Calu3 (cell line): ENCODE data around the gene BCAS3. TPM values are rescaled to one million over a fixed set of nuclear protein-coding genes. Genes with fewer than 3 reads are reported as not detected.
"Not testable (repeated sequence)": the region's sequence is repeated elsewhere in the genome, so short reads cannot be mapped to it uniquely, and the experiment has no call there.

Source experiments
- BruUV-seq: library from RNA; stranded (reverse); fragments of 400-500 nt; replicated peaks from 2 replicates; lab custom pipeline; 2021; lab: Mats Ljungman, UMichigan
- CTCF ChIA-PET: fragments of 300-600 bp; sonication (Branson Sonifier 250); formaldehyde crosslinking; loops from one replicate; lab custom pipeline; 2022; ENCODE audit warnings: antibody characterized with exemption; lab: Charles Lee
- DNase-seq: peaks from one replicate; pipeline ENCODE4 v3.0.0; 2022
- H3K27ac Mint-ChIP-seq: one replicate; pipeline ENCODE4 v1.8.0; 2022; ENCODE audit warnings: mixed read lengths; ENCODE audit not compliant: unreplicated experiment
- H3K27me3 Mint-ChIP-seq: one replicate; pipeline ENCODE4 v1.8.0; 2022; ENCODE audit warnings: mixed read lengths; ENCODE audit not compliant: unreplicated experiment
- H3K36me3 Mint-ChIP-seq: one replicate; pipeline ENCODE4 v1.8.0; 2022; ENCODE audit warnings: mild to moderate bottlenecking, moderate library complexity, mixed read lengths; ENCODE audit not compliant: insufficient read depth, unreplicated experiment
- H3K4me1 Mint-ChIP-seq: one replicate; pipeline ENCODE4 v1.8.0; 2022; ENCODE audit warnings: mild to moderate bottlenecking, low read depth, mixed read lengths; ENCODE audit not compliant: unreplicated experiment
- H3K4me3 Mint-ChIP-seq: one replicate; pipeline ENCODE4 v1.8.0; 2022; ENCODE audit warnings: mild to moderate bottlenecking, low read depth, moderate library complexity, mixed read lengths; ENCODE audit not compliant: unreplicated experiment
- H3K9me3 Mint-ChIP-seq: one replicate; pipeline ENCODE4 v1.8.0; 2022; ENCODE audit warnings: low read depth, mixed read lengths; ENCODE audit not compliant: unreplicated experiment
- CTCF ChIP-seq: fragments of 200-600 bp; IDR thresholded peaks from one replicate; pipeline ENCODE4 v1.8.0; 2022; ENCODE audit warnings: antibody characterized with exemption; ENCODE audit not compliant: unreplicated experiment
- intact Hi-C: fragments of 100-400 bp; cut with micrococcal nuclease; formaldehyde crosslinking; loops from one replicate; pipeline ENCODE4 v1.10.0; 2022; ENCODE audit not compliant: unreplicated experiment
- total RNA-seq: library from RNA; stranded (reverse); gene quantifications from 2 replicates; pipeline ENCODE4 v1.2.3, GENCODE V29; 2022

Gene BCAS3
- total RNA-seq, 1 experiment from 2014 or later: 10.9 TPM

DNA sequence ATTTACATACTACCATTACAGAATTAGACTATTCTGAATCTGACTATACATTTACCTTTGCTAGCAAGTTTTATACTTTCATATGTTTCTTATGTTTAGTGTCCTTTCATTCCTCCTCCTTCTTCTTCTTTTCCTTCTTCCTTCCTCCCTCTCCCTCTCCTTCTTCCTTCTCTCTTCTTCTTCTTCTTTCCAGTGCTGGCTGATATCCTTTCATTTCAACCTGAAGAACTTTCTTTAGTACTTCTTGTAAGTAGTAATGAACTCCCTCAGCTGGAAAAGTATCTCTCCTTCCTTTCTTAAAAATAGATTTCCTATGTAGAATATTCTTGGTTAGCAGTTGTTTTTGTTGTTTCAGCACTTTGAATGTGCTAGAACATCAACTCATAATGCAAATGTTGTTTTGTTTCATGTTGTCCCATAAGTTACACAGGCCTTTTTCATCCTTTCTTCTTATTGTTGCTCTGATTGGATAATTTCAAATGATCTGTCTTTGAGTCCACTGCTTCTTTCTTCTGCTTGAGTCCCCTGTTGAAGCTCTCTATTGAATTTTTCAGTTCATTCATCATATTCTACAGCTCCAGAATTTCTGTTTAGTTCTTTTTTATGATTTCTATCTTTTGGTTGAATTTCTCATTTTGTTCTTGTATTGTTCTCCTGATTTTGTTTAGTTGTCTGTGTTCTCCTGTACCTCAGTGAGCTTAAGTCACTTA is 759.5 kb downstream of the BCAS3 start:
- DNase-seq: no peak
- no peak for TF ChIP-seq CTCF
- CTCF ChIA-PET: no interaction called here
- no peaks in the 10 kb centered on the region for H3K36me3 Mint-ChIP-seq
- H3K27ac Mint-ChIP-seq: no peak overlapping the region
- intact Hi-C loops: no loop called here
- no peak overlapping the region for H3K4me3 Mint-ChIP-seq
- no TSS peak for BruUV-seq
- peaks cover 47% of the 10 kb centered on the region for H3K27me3 Mint-ChIP-seq
- H3K9me3 Mint-ChIP-seq: peaks cover 8% of the 10 kb centered on the region
- H3K4me1 Mint-ChIP-seq: no peaks in the 10 kb centered on the region

DNA sequence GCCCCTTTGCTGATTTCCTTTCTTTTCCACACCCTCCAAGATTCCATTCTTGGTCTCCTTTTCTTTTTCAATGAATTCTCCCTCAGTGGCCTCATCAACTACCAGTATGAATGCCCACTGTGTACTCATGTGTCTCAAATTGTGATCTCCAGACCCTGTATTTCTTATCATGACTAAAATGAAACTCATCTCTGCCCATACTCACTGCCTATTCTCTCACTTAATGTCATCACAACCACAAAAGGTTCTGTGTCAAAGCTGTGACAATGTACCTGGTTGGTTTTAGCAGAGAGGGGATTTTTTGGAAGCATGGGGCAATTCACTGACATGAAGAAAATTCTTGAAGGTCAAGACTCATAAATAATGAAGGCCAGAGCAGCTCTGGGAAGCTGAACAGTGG is 763.0 kb downstream of the BCAS3 start:
- H3K4me1 Mint-ChIP-seq: no peaks in the 10 kb centered on the region
- CTCF ChIA-PET: no interaction called here
- no peak overlapping the region for H3K4me3 Mint-ChIP-seq
- H3K27ac Mint-ChIP-seq: no peak overlapping the region
- peaks cover 8% of the 10 kb centered on the region for H3K9me3 Mint-ChIP-seq
- peaks cover 47% of the 10 kb centered on the region for H3K27me3 Mint-ChIP-seq
- no peaks in the 10 kb centered on the region for H3K36me3 Mint-ChIP-seq
- DNase-seq: no peak
- no peak for TF ChIP-seq CTCF
- no TSS peak for BruUV-seq
- intact Hi-C loops: no loop called here

DNA sequence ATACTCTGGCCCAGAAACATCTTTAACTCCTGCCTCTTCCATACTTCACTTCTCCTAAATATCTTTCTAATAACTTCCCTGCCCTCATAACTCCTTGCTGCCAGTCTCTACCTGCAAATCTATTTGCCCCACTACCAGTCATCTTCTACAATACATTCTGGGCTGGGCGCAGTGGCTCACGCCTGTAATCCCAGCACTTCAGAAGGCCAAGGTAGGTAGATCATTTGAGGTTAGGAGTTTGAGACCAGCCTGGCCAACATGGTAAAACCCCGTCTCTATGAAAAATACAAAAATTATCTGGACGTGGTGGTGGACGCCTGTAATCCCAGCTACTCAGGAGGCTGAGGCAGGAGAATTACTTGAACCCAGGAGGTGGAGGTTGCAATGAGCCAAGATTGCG is 763.9 kb downstream of the BCAS3 start:
- H3K9me3 Mint-ChIP-seq, H3K4me3 Mint-ChIP-seq, CTCF ChIA-PET, H3K36me3 Mint-ChIP-seq, DNase-seq, intact Hi-C loops, H3K4me1 Mint-ChIP-seq, BruUV-seq, H3K27ac Mint-ChIP-seq: not testable (repeated sequence)
- H3K27me3 Mint-ChIP-seq: peaks cover 45% of the 10 kb centered on the region

- CTCF ChIA-PET: interaction anchor here (0.5 to 0.6 kb wide), 2 partner anchors 108 to 1533 kb away, joined by 3 to 4 read pairs; no protein-coding TSS in a partner anchor
Measured at GRCh38 chr17:61442136-61442775, 764.6 kb downstream of the BCAS3 start.

More at GRCh38 chr17:61442136-61442775, 764.6 kb downstream of the BCAS3 start:
- intact Hi-C loops: no loop called here
- Mint-ChIP-seq H3K4me1 (no peaks in the 10 kb centered on the region), H3K9me3 (peaks cover 5% of the 10 kb centered on the region), H3K4me3 (no peak overlapping the region), H3K27ac (no peak overlapping the region), H3K36me3 (no peaks in the 10 kb centered on the region), H3K27me3 (peaks cover 37% of the 10 kb centered on the region)
- no TSS peak for BruUV-seq
- DNase-seq: no peak
- TF ChIP-seq CTCF: no peak

Other genes starting within 250 kb of the BCAS3 start
- gene APPBP2, start 151.6 kb upstream of the BCAS3 start, total RNA-seq: 24.3 and 27.2 TPM in 2 replicates
- 7.6 and 7.7 TPM in 2 replicates for gene PPM1D, start 77.7 kb upstream of the BCAS3 start, total RNA-seq